Stimulated activated CD8-positive, alpha-beta memory T cell treated with anti-CD3 and anti-CD28 coated beads, Interleukin-12 subunit alpha, Interleukin-12 subunit beta, amount 100 ng/mL, for 1 hour (primary cell): ENCODE data around the gene MRAP2.
"Not testable (repeated sequence)": the region's sequence is repeated elsewhere in the genome, so short reads cannot be mapped to it uniquely, and the experiment has no call there.

Experiments
- DNase-seq: peaks from one replicate; pipeline ENCODE4 v3.0.0-alpha.2; 2020; ENCODE audit warnings: low read depth

Gene MRAP2

DNA sequence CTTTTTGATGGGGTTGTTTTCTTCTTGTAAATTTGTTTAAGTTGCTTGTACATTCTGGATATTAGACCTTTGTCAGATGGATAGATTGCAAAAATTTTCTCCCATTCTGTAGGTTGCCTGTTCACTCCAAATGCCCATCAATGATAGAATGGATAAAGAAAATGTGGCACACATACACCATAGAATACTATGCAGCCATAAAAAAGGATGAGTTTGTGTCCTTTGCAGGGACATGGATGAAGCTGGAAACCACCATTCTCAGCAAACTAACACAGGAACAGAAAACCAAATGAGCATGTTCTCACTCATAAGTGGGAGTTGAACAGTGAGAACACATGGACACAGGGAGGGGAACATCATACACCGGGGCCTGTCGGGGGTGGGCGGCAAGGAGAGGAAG lies 1.6 kb upstream of the MRAP2 start:
- DNase-seq, result not testable (repeated sequence)

DNA sequence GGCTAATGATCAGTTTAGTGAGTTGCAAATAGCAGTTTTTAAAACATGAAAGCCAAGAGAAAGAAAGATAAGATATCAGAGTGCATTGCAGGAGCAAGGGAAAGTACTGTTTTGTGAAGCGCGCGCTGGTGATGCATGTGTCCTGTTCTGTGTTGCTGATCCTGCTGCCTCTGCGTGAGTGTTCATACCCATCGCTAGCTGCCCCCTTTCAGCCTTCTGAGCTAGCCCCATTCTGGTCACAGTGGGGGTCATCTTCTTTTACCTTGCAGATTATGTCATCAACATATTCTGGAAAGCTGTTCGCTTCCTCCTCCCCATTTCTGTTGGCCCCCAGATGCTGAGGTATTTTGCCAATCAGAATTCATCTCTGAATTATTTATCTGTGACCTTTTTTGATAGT lies 1.9 kb downstream of the MRAP2 start:
- no peak for DNase-seq

DNA sequence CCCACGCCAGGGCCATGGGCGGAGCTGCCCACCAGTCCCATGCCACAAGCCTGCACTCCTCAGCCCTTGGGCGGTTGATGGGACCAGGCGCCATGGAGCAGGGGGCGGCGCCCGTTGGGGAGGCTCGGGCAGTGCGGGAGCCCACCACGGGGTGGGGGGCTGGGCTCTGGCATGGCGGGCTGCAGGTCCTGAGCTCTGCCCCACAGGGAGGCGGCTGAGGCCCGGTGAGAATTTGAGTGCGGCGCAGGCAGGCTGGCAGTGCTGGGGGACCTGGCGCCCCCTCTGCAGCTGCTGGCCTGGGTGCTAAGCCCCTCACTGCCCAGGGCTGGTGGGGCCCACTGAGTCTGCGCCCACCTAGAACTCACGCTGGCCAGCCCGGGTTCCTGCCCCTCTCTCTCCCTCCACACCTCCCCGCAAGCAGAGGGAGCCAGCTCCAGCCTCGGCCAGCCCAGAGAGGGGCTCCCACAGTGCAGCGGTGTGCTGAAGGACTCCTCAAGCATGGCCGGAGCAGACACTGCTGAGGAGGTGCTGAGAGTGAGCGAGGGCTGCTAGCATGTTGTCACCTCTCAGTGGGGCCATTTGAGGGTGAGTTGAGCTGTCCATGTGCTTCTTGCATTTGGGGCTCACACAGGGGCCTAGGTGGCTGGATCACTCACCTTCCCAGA lies 4.0 kb downstream of the MRAP2 start:
- DNase-seq, result no peak

DNA sequence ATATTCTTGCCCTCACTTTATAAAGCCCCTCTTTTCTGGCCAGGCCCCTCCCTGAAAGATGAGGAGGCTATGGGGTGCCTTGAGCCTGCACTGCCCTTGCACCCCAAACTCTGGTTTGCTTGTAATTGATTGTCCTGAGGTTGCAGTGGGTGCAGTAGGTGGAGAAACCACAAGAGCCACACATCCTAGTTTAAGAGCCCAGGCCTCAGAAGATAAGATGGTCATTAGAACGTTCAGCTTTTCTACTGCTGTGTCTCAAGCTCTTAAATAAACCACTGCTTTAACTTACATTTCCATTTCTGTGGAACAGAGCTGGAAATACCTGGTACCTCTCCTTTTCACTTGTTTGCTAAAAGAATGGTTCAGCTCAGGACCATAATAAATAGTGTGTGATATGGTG lies 9.0 kb downstream of the MRAP2 start:
- no peak for DNase-seq

DNA sequence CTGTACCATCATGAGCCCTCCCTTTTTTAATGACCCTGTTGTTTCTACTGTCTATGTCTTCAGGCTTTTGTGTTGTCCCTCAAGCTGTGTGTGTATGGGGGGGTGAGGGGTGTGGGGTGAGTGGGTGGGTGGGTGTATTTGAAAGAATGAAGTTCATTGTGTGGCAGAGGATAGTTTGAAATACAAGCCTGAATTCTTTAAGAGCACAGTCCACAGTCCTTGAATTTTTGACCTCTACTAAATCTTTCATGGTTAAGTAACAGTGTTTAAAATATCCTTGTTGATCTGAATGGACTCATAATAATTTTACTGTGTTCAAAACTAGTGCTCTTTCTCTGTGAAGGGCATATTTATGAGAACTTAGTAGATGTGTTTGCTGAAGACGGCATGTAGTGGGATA lies 10.0 kb downstream of the MRAP2 start:
- DNase-seq, result no peak

DNA sequence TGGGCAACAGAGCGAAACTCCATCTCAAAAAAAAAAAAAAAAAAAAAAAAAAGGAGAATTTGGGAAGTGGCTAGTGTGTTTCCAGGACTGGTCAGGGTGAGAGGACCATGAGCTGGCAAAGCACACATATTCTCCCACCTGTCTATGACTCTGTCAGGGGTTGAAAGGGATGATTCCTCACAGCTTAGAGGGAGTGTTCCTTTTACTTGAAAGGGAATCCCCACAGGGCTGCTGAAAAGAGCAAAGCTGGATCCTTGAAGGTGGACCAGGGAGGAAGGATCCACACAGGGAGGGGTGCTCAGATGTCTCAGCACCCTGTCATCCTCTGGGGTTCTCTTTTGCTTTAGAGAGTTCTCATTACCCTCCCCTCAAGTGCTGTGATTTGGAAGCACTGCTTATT lies 13.2 kb downstream of the MRAP2 start:
- DNase-seq, result no peak

DNA sequence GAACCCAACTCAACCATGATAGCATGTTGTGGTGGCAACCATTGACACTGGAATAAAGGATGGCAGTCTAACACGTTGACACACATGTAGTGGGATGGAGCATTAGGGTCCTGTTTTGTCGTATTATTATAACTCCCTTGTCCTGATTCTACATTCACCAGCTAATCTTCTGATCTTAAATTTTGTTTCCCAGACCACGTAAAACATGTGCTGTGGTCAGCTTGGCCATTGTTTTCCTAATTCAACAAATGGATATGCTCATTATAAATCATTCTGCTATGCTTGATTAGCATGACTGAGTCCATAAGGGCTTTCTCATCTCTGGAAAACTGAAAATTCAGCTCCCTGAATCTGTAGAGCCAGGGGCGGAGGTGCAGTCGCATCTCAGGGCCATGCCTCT lies 15.0 kb downstream of the MRAP2 start:
- no peak for DNase-seq

DNA sequence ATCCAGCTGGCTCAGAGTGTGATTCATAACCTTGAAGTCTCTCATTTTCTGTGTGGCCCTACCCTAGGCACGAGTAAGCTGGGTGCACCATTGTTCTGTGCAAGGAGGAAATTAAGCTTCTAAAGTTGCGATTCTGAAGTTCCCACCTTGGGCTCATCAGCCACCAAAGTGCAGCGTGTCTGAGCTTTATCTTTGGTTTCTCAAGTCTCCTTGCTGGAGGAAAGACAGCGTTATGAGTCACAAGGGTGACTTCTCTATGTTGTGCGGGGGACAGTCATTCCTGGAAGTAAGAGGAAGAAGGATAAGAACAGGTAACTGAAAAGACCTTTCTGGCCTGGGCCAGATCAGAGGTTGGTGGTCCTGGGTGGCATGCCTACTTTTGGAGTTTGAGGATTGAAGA lies 16.8 kb downstream of the MRAP2 start:
- DNase-seq, result no peak

DNA sequence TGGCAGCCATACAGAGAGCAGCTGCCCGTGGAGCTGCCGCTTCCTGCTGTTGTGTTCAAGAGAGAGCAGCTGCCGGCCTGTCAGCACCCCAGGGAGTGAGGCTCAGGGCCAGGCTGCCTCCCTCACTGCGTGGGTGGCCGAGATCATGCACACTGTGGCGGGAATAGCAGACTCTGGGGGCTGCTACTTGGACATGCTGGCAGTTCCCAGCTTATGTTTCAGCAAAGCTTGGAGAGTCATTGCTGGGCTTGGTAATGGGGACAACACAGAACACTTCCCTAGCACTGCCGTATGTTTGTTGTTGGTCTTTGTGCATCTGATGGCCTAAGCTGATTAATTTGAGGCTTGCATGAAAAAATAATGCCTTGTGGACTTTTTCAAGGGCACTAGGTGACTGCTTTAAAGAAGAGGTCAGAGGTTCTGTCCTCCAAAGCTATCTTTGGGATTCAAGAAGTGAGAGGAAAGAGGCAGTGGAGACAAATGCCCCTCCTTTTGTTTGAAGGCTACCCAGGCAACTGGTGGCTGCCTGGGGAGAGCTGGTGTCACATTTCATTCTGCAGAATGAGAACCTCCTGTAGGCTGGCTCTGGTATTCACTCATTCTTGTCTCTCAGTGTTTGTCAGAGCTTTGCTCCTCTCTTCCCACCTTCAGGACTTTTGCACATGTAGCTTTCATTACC lies 18.8 kb downstream of the MRAP2 start:
- DNase-seq, result no peak

DNA sequence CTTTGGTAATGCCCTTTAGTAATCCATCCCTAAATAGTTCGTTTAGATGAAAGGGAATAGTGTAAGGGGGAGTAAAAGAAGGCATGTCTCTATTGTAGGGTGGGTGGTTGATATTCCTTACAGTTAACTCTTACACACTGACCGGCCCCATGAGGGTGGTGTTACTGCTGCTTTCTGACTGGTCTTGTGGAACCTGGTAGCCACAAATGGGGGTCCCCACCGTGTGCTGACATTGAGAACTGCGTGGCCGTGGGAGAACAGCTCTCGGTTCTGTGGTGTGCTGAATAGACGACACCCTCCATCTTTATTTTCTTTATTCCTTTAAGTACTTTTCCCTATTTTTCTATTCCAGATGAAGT lies 19.3 kb downstream of the MRAP2 start:
- DNase-seq, result no peak

DNA sequence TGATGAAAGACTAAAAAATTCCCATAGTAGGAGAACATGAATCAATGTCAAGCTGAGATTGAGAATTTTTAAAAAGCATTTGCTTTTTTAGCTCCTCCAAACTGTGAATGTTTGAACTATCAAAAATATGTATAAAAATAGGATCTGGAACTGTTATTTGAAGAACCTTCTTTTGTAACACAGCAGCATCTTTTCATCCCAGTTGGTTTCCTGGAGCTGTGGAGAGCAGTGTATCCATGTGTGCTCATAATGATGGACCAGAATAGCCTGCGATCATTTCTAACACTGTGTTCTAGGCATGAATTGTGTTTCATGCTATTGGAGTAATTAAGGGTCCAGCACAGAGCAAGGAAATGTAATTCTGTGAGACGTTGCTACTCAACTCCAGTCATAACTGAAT lies 22.1 kb downstream of the MRAP2 start:
- DNase-seq, result no peak

DNA sequence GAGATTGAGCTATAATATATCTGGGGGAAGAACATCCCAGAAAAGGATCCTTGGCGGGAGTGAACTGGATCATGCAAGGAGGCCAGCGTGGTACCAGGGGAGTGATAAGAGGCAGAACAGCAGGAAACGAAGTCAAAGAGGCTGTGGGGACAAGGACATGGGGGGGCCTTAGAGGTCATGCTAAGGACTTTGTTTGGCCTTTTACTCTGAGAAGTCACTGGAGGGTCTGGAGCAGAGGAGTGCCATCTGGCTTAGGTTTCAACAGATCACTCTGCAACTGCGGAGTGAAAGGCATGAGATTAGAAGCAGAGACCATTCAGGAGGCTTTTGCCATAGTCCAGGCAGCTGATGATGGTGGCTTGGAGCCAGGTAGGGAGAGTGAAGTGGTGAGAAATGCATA lies 24.3 kb downstream of the MRAP2 start:
- DNase-seq, result no peak

DNA sequence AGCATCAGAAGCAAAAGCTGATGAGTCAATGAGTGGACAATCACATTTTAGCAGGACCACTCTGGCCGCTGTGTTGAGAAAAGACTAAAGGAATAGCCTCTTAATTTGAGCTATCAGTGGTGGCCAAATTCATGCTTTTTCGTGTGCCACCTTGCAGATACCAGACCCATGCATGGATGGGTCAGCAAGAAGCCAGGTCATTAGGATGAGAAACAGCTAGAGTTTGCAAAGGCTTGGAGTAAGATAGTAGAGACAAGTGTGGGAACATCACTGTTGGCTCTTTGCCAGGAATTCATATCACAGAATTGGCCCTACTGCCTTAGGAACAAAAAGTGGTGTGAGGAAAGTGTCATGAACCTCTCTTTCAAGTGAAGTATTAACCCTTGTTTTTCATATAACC lies 25.5 kb downstream of the MRAP2 start:
- no peak for DNase-seq

DNA sequence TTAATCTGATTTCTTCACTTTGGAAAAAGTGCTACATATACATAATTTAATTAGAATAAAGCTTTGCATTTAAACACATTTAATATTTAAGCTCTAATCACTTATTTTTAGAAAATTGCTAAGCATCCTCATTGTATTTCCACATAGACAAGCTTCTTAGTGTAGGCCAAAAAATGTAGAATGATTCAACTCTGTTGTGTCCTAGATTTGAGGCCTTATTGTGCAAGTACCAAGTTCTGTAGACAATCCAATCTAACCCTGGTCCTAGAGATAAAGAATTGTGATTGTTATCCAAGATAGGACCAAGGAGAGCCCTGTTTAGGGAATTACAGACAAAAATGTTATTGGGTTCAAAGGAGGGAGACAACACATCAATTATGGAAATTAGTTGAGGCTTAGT lies 27.6 kb downstream of the MRAP2 start:
- no peak for DNase-seq

DNA sequence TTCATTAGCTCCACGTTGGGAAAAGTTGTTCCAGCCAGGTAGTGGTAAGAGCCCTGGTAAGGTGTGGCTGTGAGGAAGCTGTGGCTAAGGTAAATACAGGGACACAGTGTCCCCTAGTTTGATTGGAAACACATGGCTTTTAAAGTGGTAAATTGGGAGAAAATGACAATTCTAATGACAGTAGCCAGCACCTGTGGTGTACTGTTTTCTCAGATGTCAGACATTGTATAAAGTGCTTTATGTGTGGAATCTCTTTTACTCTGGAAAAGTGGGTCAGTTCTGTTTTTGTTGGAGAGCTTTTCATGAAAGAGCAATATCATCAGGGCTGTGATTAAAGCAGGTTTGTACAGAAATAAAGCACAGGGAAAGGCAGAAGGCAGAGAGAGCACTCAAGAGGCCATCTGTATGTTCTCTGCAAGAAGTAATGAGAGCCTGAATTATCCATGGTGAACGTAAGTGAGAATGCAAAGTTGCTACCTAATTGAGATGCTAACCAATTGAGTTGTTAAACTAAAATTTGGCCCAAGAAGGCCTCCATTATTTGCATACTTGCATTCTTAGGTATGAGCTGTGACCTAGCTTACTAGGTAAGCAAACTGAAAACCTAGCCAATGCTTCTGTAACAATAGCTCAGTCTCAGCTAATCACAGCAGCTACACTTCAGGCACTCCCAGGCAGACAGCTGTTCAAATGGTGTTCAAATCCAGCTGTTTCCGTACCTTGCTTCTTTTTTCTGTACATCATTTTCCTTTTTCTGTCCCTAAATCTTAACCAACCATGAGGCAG lies 28.2 kb downstream of the MRAP2 start:
- no peak for DNase-seq

DNA sequence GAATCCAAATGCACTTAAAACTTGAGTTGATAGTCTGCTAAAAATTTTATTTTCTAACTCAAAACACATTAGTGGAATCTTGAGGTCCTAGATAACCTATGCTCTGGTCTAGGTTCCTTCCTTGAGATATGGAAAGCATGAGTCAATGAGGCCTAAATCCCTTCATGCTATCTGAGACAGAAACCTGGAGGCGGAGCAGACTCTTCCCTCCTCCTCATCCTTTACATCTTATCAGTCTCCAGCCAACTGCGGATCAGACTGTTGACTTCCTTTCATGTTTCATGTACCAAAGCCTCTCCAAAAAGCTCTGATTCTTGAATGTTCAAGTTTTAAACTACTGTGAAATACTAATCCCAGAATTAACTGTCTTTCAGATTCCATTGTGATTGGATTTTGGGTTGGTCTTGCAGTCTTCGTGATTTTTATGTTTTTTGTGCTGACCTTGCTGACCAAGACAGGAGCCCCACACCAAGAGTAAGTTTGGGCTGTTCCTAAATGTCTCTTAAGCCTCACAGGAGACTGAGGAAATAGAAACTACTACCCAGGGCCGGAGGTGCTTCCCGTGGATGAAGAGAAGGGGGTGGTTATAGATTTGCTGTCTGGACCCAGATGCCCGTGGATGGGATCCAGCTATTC lies 29.1 kb downstream of the MRAP2 start:
- DNase-seq, result no peak

DNA sequence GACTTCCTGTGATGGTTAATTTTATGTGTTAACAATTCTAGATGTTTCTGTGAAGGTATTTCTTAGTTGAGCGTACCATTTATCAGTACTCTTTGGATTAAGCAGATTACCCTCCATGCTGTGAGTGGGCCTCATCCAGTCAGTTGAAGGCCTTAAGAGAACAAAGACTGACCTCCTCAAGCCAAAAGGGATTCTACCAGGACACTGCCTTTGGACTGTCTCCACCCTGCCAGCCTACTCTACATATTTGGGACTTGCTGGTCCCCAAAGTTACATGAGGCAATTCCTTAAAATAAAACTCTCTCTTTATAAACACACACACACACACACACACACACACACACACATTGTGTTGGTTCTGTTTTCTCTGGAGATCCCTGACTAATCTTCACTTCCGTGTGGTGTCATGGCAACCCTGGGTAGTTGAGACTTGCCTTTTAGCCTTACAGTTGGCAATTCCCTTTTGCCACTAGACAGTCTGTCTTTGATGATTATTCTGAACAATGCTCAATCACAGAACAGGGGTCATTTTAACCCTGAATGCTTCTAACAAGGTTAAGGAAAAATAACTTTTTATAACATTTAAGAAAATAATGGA lies 32.2 kb downstream of the MRAP2 start:
- DNase-seq, result no peak

DNA sequence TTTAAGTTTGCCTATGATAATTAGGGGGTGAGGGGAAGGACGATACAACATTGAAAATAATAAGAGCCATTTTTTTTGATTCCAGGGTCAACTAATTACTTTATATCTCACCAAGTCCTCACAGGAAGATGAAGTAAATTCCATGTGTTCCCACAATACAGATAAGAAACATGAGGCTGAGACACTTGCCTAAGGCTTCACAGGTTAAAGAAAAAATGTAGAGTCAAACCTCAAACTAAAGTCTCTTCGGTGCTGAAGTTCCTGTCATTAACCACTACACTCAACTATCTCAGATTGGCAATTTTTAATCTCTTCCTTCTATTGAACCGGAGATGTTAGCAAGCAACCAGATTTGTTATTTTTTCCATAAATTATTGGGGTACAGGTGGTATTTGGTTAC lies 33.0 kb downstream of the MRAP2 start:
- DNase-seq, result no peak

DNA sequence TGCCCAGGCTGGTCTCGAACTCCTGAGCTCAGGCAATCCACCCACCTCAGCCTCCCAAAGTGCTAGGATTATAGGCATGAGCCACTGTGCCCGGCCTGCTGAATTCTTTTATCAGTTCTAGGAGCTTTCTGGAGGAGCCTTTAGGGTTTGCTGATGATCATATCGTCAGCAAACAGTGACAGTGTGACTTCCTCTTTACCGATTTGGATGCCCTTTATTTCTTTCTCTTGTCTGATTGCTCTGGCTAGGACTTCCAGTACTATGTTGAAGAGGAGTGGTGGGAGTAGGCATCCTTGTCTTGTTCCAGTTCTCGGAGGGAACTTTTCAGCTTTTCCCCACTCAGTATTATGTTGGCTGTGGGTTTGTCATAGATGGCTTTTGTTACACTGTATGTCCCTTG lies 35.3 kb downstream of the MRAP2 start:
- not testable (repeated sequence) for DNase-seq

DNA sequence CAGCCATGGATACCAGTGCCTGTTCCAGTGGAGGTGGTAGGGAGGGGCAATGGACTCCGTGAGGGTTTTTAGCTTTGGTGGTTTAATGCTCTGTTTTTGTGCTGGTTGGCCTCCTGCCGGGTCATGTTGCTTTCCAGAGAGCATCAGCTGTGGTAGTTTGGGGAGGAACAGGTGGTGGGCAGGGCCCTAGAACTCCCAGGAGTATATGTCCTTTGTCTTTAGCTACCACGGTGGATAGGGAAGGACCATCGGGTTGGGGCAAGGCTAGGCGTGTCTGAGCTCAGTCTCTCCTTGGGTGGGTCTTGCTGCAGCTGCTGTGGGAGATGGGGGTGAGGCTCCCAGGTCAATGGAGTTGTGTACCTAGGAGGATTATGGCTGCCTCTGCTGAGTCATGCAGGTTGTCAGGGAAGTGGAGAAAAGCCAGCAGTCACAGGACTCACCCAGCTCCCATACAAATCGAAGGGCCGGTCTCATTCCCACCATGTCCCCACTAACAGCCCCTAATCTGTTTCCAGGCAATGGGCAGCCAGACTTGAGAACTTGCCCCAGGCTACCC lies 38.9 kb downstream of the MRAP2 start:
- DNase-seq, result no peak

DNA sequence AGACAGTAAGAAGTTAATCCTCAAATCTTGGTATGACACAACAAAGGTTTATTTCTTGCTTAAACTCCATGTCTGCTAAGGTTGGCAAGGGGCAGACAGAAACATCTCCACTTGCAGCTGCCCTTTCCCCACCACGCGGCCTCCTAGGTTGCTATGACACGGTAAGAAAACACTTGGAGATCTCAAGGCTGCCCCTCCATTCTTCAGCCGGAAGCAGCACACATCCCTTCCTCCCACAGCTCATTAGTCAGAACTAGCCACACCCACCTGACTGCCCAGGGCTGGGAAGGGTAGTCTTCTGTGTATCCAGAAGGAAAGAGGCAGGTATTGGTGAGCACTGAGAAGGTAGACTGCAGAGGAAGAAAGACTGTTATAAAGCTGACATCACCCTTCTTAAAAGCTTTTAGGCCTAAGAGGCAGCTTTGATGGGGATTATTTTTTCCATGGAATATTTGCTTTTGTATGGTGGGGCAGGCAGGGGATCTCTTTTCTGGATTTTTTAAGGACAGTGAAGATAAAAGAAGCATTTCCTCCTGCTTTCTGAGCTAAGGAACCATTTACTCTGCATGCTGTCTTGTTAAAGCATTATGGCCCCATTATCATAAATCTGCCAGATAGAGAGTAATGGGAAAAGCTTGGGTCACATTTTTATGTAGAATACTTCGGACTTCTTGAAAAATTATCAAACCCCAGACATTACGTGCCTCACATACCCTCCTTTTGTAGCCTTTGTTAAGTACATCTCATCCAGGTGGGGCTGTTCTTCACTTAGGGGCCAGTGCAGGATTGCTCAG lies 41.6 kb downstream of the MRAP2 start:
- no peak for DNase-seq
